ENCODE measurements around the gene HAPLN3.

The HAPLN3 gene

GRCh38 chr15:88909956-88910831 is 14.8 kb upstream of the HAPLN3 start:
- DNase-seq (ENCODE audit: low read depth), result no peak

DNA sequence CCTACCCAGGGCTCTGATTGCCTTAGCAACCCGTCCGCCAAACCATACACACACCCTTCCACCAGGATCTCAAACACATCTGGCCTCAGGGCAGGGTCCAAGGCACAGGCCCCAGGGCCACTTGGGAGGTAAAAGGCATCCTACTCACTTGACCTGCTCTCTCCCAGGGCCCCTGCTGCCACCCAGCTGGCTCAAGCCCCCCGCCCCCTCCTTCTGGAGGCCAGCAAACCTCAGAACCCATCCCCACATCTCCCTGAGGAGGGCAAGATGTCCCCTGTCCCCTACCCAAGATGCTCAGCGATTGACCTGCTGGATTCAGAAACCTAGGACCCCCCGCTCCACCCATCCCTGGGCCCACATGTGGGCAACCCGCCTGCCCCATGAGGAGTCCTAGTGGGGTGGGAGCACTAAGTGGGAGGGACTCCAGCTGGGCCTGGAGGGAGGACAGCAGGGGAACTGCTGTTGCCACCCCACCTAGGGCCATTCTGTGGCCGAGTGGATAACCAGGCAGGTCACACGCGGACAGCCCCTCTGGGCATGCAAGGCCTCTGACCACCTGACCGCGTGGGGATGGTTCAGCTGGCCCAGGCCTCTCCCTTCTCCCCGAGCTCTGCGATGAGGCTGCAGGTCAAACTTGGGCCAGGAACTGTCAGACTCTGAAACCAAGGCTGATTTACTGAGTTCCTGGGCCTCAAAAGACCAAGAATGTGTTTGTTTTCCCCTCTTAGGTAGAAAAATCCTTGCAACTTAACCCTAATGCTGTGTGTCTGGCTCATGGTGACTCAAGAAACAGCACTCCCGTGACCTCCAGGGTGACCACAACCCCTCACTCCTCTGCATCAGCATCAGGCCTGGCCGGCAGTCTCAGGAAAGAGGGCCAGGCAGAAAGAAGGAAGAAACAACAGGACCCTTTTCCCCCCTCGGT is 13.6 kb upstream of the HAPLN3 start:
- DNase-seq (ENCODE audit: low read depth), result no peak

GRCh38 chr15:88908123-88908522 is 12.8 kb upstream of the HAPLN3 start:
- DNase-seq (ENCODE audit: low read depth), result no peak

- no peak for DNase-seq (ENCODE audit: low read depth)
Observed at GRCh38 chr15:88907111-88907510, 11.8 kb upstream of the HAPLN3 start.

DNA sequence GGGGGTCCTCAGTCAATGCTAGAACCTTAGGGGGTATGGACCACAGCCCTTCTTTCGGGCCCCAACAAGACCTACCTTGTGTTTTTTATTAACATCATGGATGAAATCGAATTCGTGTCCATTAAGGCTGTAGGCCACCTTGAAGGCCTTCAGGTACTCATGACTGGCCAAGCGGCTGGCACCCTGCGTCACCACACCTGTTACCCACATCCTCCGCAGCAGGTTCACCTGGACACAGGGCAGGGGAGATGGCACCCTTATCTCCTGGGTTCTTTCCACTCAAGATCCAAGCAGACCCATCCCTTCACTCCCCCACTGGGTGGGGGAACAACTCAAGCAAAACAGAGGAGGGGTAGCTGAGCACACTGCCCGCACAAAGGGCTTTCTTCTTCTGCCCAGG is 11.2 kb upstream of the HAPLN3 start:
- DNase-seq (ENCODE audit: low read depth), result no peak

- no peak for DNase-seq (ENCODE audit: low read depth)
Observed at GRCh38 chr15:88906130-88906529, 10.8 kb upstream of the HAPLN3 start.

DNA sequence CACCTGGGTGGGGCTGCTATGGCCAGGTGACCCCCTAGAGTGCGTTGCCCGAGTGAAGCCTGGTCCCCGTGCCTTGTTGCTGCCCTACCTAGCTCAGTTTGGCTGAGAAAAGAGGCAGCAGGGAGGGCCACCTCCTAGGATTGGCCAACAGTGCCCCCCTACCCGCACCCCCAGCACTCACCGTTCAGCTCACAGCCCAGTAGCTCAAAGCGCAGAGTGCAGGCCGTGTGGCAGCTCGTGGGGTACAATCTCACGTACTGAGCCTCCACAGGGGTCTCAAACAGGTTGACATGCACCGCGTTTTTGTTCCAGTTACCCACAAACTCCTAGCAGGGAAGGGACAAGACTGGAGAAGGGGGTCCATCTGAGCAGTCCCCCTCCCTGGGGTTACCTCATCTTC is 10.2 kb upstream of the HAPLN3 start:
- DNase-seq (ENCODE audit: low read depth), result no peak

DNA sequence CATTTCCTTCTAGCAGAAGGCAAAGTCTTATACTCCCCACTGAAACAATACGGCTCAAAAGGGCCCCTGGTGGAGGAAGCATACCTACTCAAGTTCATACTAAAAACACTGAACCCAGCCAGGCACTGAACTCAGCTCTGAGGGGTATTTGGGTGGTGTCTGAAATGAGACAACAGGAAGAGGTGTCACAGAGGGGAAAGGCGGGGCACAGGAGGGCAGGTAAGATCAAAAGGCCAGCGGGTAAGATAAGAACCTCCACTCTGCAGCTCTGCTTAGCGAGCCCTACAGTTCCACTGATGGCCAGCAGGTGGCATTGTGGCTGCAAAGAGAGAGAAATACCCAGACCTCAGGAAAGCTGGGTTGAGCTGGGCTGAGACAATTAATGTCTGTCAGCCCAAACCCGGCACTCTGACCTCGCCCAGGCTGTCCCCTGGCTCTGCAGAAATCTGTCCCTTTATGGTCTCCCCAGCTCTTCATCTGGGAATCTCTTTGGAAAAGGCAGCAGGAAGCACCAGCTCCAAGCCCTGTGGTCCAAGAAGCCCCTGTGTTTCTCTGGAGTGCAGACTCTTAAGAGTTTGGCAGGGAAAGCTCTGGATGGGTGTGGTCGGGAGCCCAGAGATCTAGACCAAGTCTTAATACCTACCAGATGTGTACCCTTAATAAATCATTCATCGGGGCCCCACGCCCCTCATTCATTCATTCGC is 9.4 kb upstream of the HAPLN3 start:
- DNase-seq (ENCODE audit: low read depth), result peak; percentile 87

- no peak for DNase-seq (ENCODE audit: low read depth)
Observed at GRCh38 chr15:88904257-88904623, 8.9 kb upstream of the HAPLN3 start.

GRCh38 chr15:88902846-88903245 is 7.5 kb upstream of the HAPLN3 start:
- no peak for DNase-seq (ENCODE audit: low read depth)

DNA sequence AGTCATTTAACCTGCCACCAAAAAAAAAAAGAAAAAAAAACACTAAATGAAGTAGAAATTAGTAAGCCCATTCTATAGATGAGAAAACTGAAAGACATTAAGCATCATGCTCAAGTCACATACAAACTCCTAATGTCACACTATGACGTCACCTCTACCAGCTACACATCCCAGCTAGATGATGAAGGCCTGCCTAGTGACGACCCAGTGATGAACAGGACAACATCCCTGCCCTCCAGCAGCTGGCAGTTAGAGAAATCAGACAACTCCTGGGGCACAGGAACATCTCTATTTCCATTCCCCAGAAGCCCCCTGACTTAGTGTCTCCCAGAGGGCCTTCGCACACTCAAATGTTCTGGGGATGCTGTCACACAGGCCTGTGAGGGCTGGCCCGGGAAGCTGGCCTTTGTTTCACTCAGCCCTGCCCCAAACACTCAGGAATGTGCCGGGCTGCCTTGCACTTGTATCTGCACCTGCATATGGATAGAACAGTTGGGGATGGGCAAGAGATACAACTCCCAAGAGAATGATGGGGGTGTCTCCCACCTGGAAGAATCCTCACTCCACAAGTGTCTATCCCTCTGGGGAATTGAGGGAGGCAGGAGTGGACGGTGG is 7.0 kb upstream of the HAPLN3 start:
- no peak for DNase-seq (ENCODE audit: low read depth)

- no peak for DNase-seq (ENCODE audit: low read depth)
Observed at GRCh38 chr15:88901508-88902220, 6.3 kb upstream of the HAPLN3 start.

GRCh38 chr15:88900982-88901418 is 5.7 kb upstream of the HAPLN3 start:
- no peak for DNase-seq (ENCODE audit: low read depth)

GRCh38 chr15:88900309-88900981 is 5.1 kb upstream of the HAPLN3 start:
- no peak for DNase-seq (ENCODE audit: low read depth)

DNA sequence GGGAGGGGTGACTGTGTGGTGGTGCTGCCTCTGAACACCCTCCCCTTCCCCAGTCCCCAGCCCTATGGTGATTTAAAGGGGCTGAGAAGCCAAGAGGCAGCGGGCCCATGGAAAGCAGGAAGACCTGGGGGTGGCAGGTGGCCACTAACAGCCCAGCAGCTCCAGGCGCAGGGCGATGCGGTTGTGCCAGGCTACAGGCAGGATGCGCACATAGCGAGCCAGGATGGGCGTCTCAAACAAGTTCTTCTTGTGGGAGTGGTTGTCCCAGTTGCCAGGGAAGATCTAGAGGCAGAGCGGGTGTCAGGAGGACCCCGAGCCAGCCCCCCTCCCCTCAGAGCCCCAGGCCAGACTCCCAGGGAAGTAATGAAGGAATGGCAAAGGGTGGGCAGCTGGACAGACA is 3.9 kb upstream of the HAPLN3 start:
- no peak for DNase-seq (ENCODE audit: low read depth)

- DNase-seq (ENCODE audit: low read depth), result no peak
Observed at GRCh38 chr15:88898736-88899135, 3.4 kb upstream of the HAPLN3 start.

- DNase-seq (ENCODE audit: low read depth), result peak; percentile 83
Observed at GRCh38 chr15:88897456-88898194, 2.3 kb upstream of the HAPLN3 start.

DNA sequence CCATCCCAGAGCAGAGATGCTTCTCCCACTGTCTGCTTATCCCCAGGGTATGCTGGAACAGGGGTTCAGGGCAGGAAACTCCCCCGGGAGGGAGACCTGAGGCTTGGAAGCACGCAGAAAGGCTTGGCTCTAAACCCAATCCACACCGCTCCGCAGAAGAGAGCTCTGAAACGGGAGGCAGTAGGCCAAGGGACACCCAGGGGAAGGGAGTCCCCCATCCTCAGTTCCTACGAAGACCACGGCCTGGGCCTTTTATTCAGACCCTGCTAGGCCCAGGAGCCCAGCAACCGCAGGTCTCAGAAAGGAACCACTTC is 1.8 kb upstream of the HAPLN3 start:
- DNase-seq (ENCODE audit: low read depth), result no peak

GRCh38 chr15:88896333-88897033 is 1.1 kb upstream of the HAPLN3 start:
- DNase-seq (ENCODE audit: low read depth), result no peak

Data from stimulated activated CD4-positive, alpha-beta T cell treated with anti-CD3 and anti-CD28 coated beads, Interleukin-2, amount 100 ng/mL, for 4 hours (primary cell).